GM06990 (cell line): ENCODE measurements around the gene MAFF.

Experiments
- DNase-seq: peaks from one replicate; pipeline ENCODE4 v3.0.0-alpha.2; 2011; ENCODE audit not compliant: insufficient read length; ENCODE audit errors: extremely low read depth
- H3K27me3 ChIP-seq: replicated peaks from 2 replicates; pipeline ENCODE4 v1.6.0; 2011; ENCODE audit warnings: low read length; ENCODE audit not compliant: control insufficient read depth, insufficient read depth
- H3K36me3 ChIP-seq: 2 replicates; pipeline ENCODE4 v1.5.1; 2011; ENCODE audit warnings: low read length; ENCODE audit not compliant: control insufficient read depth, insufficient read depth
- H3K4me3 ChIP-seq: replicated peaks from 2 replicates; pipeline ENCODE4 v1.5.1; 2011; ENCODE audit warnings: low read depth, mild to moderate bottlenecking, control low read depth, low read length
- TF ChIP-seq, protein P1 (sequence below): IDR thresholded peaks from 2 replicates; pipeline ENCODE4 v1.5.1; 2011; ENCODE audit warnings: low read length, control low read depth, mild to moderate bottlenecking, inconsistent platforms; ENCODE audit not compliant: insufficient read depth, poor library complexity, severe bottlenecking

MAFF gene

DNA sequence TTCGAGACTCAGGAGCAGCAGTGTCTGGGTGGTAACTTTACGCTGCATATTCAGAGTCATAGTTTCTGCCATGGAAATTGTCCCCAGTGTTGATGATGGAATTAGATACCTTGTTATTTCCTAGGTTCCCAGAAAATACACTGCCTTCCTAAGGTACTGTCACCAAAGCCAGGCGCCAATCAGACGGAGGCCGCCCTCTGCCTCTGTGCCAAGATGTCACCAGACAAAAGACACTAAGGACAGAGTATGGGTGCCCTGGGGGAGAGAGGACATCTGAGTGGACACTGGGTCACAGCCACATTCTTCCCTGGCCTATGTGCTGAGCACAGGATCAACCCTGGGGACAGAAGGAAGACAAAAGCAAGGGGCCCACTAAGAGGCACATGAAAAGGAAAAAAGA lies 31.3 kb upstream of the MAFF start:
- no peak for DNase-seq
- TF ChIP-seq, protein P1, sequence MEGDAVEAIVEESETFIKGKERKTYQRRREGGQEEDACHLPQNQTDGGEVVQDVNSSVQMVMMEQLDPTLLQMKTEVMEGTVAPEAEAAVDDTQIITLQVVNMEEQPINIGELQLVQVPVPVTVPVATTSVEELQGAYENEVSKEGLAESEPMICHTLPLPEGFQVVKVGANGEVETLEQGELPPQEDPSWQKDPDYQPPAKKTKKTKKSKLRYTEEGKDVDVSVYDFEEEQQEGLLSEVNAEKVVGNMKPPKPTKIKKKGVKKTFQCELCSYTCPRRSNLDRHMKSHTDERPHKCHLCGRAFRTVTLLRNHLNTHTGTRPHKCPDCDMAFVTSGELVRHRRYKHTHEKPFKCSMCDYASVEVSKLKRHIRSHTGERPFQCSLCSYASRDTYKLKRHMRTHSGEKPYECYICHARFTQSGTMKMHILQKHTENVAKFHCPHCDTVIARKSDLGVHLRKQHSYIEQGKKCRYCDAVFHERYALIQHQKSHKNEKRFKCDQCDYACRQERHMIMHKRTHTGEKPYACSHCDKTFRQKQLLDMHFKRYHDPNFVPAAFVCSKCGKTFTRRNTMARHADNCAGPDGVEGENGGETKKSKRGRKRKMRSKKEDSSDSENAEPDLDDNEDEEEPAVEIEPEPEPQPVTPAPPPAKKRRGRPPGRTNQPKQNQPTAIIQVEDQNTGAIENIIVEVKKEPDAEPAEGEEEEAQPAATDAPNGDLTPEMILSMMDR: no peak
- Histone ChIP-seq H3K27me3 (no peaks in the 10 kb centered on the region), H3K36me3 (peaks cover 7% of the 10 kb centered on the region), H3K4me3 (no peak overlapping the region)

DNA sequence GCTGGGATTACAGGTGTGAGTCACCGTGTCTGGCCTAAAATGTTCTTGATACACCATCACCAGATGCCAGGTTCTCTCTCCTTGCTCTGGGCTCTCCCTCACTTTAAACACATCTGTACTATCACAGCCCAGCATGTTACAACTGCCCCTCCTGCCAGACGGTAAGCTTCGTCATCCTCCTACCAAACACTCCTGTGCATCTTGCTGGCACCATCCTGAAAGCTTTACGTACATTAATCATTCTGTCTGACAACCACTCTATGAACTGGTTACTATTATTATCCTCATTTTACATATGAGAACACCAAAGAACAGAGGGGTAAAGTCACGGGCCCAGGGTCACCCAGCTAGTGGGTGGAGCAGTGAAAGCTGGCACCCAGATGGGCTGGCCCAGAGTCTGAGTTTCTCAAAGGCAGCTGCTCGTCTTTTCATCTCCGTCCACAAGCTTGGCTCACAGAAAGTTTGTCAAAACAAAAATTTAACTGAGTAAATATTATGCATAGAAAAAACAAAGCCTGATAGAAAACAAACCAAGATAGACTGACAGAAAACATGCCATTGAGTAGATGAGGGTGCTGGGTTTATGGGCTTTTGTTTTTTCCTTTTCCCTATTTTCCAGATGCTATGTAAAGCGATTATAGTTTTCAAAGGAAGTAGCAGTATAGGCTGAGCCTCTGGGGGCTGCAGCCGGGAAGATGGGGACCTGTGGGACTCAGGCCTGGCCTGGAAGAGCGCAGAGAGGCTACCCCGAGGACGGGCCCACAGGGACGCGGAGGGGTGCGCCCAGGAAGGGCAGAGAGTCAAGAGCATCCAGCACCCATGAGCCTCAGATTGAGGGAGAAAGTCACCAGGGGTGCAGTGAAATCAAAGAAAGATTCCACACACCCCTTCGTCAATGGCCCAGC lies 29.6 kb upstream of the MAFF start:
- Histone ChIP-seq H3K4me3 (no peak overlapping the region), H3K36me3 (peaks cover 5% of the 10 kb centered on the region), H3K27me3 (no peaks in the 10 kb centered on the region)
- TF ChIP-seq, protein P1: no peak
- DNase-seq: no peak

DNA sequence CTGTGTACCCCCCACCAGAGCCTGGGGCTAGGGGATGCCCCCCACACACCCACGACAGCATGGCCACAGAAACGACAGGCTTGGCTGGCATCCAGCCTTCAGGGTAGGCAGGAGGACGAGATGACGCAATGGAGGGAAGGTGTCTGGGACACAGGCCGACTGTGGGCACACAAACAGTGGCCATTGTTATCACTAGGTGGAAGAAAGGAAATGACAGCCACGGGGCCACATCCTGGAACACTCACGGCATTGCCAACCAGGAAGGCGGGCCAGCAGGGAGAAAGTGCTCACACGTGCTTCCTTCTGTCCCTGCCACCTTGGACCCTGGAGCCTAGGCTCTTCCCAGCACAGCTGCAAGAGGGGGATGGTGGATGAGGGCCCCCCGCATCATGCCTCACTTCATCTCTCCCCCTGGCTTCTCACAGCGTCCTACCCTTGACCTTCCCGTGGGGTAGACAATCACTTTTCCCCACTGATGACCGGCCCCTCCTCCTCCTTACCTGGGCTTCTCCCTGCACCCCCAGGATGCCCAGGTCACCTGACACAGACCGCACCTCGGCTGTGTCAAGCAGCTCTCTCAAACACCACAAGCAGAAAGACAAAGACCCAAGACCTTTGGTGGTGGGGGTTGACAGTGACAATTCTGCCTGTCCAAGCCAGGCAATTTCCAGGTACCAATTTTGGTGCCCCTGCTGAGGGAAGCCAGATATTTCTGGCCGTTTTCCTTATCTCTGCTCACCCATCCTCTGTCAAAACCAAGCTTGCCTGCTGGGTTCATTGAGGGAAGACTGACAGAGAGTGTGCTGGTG lies 28.8 kb upstream of the MAFF start:
- Histone ChIP-seq H3K4me3 (no peak overlapping the region), H3K27me3 (no peaks in the 10 kb centered on the region), H3K36me3 (peaks cover 3% of the 10 kb centered on the region)
- DNase-seq: no peak
- TF ChIP-seq, protein P1: no peak

DNA sequence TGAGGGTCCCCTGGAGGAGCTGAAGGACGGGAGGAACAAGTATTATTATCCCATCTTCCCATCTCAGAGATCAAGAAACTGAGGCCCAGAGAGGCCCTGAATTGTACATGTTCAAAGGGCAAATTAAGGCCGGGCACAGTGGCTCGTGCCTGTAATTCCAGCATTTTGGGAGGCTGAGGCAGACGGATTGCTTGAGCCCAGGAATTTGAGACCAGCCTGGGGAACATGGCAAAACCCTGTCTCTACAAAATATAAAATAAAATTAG lies 28.2 kb upstream of the MAFF start:
- TF ChIP-seq, protein P1: no peak
- no peak overlapping the region for H3K4me3 ChIP-seq
- no peak for DNase-seq
- no peaks in the 10 kb centered on the region for H3K27me3 ChIP-seq
- no peaks in the 10 kb centered on the region for H3K36me3 ChIP-seq

DNA sequence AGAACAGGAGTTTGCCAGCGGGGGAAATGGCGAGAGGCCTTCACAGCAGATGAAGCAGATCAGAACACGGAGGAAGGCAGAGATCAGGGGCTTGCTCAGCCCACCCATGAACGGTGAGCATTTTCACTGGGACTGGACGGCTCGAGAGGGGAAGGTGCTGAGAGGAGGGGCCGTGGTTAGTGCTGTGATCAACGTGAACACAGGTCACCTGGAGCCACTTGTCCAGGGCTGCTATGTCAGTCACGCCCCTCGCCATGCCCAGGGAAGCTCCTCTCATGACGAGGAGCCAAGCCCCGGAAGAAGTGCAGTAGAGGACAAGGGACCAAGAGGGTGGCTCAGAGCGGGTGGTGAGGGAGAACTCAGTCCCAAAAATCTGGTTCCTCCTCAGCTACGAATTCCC lies 27.2 kb upstream of the MAFF start:
- DNase-seq: no peak
- H3K4me3 ChIP-seq: no peak overlapping the region
- H3K36me3 ChIP-seq: no peaks in the 10 kb centered on the region
- no peaks in the 10 kb centered on the region for H3K27me3 ChIP-seq
- TF ChIP-seq, protein P1: no peak
